ENCODE results near the gene C19orf67.

GRCh38 chr19:14111486-14111885 is 25.9 kb upstream of the C19orf67 start:
- TF ChIP-seq CTCF (IDR thresholded peaks at IDR 0.05) (no peak), EP300 (IDR thresholded peaks at IDR 0.05) (no peak), POLR2A (IDR thresholded peaks at IDR 0.05) (no peak)

All from tibial nerve (tissue), 4 donors.